Glutamatergic neuron (in vitro differentiated cells): ENCODE results near the gene WDCP. TPM values are rescaled to one million over a fixed set of nuclear protein-coding genes. Genes with fewer than 3 reads are reported as not detected.
"Not testable (repeated sequence)": the region's sequence is repeated elsewhere in the genome, so short reads cannot be mapped to it uniquely, and the experiment has no call there.

Experiments
- DNase-seq: peaks from one replicate; pipeline ENCODE4 v3.0.0; 2022
- H3K27ac Mint-ChIP-seq: one replicate; pipeline ENCODE4 v1.8.0; 2020; ENCODE audit warnings: mild to moderate bottlenecking, mixed read lengths, inconsistent platforms; ENCODE audit not compliant: unreplicated experiment
- H3K27me3 Mint-ChIP-seq: one replicate; pipeline ENCODE4 v1.8.0; 2020; ENCODE audit warnings: mild to moderate bottlenecking, moderate library complexity, mixed read lengths, inconsistent platforms; ENCODE audit not compliant: unreplicated experiment
- H3K36me3 Mint-ChIP-seq: one replicate; pipeline ENCODE4 v1.8.0; 2020; ENCODE audit warnings: mild to moderate bottlenecking, mixed read lengths, inconsistent platforms; ENCODE audit not compliant: unreplicated experiment
- H3K4me1 Mint-ChIP-seq: one replicate; pipeline ENCODE4 v1.8.0; 2020; ENCODE audit warnings: mild to moderate bottlenecking, low read depth, mixed read lengths, inconsistent platforms; ENCODE audit not compliant: unreplicated experiment
- H3K4me3 Mint-ChIP-seq: one replicate; pipeline ENCODE4 v1.8.0; 2020; ENCODE audit warnings: mild to moderate bottlenecking, mixed read lengths, inconsistent platforms; ENCODE audit not compliant: unreplicated experiment
- H3K9me3 Mint-ChIP-seq: one replicate; pipeline ENCODE4 v1.8.0; 2020; ENCODE audit warnings: mild to moderate bottlenecking, moderate library complexity, mixed read lengths, inconsistent platforms; ENCODE audit not compliant: unreplicated experiment
- total RNA-seq: library from RNA; stranded (reverse); fragmentation: NEBNext Ultra II Directional; extraction: Animal tissue kit (Norgen Biotek cat#: 25700); gene quantifications from one replicate; pipeline ENCODE4 v1.2.1, GENCODE V29; 2021; ENCODE audit not compliant: unreplicated experiment
- TF ChIP-seq, protein P1 (sequence below): fragments of 200-600 bp; sonication (generic); IDR thresholded peaks from one replicate; pipeline ENCODE4 v1.5.0; 2021; ENCODE audit not compliant: partially characterized antibody, unreplicated experiment

Gene WDCP
- total RNA-seq, 1 donor from 2014 or later: 22.3 TPM

DNA sequence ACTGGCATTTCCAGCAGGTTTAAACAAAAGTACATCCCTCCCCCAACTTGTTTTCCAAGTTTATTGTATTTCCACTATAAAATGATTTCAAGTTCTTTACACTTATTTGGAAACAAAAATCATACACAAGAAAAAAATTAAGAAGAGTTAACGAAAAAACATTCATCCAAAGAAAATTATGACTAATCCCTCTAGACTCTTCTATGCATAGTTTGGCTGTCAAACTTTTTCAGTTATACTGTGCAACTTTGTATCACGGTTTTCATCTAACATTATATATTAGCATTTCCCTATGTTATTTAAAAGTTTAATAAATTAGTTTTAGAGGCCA lies 627 bp downstream of the WDCP start:
- Mint-ChIP-seq H3K36me3 (no peaks in the 10 kb centered on the region), H3K27me3 (peaks cover 5% of the 10 kb centered on the region), H3K9me3 (peaks cover 9% of the 10 kb centered on the region), H3K4me1 (peaks cover 13% of the 10 kb centered on the region), H3K27ac (no peak overlapping the region), H3K4me3 (peak overlapping the region; percentile 100)
- TF ChIP-seq, protein P1, sequence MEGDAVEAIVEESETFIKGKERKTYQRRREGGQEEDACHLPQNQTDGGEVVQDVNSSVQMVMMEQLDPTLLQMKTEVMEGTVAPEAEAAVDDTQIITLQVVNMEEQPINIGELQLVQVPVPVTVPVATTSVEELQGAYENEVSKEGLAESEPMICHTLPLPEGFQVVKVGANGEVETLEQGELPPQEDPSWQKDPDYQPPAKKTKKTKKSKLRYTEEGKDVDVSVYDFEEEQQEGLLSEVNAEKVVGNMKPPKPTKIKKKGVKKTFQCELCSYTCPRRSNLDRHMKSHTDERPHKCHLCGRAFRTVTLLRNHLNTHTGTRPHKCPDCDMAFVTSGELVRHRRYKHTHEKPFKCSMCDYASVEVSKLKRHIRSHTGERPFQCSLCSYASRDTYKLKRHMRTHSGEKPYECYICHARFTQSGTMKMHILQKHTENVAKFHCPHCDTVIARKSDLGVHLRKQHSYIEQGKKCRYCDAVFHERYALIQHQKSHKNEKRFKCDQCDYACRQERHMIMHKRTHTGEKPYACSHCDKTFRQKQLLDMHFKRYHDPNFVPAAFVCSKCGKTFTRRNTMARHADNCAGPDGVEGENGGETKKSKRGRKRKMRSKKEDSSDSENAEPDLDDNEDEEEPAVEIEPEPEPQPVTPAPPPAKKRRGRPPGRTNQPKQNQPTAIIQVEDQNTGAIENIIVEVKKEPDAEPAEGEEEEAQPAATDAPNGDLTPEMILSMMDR: no peak
- DNase-seq: no peak

DNA sequence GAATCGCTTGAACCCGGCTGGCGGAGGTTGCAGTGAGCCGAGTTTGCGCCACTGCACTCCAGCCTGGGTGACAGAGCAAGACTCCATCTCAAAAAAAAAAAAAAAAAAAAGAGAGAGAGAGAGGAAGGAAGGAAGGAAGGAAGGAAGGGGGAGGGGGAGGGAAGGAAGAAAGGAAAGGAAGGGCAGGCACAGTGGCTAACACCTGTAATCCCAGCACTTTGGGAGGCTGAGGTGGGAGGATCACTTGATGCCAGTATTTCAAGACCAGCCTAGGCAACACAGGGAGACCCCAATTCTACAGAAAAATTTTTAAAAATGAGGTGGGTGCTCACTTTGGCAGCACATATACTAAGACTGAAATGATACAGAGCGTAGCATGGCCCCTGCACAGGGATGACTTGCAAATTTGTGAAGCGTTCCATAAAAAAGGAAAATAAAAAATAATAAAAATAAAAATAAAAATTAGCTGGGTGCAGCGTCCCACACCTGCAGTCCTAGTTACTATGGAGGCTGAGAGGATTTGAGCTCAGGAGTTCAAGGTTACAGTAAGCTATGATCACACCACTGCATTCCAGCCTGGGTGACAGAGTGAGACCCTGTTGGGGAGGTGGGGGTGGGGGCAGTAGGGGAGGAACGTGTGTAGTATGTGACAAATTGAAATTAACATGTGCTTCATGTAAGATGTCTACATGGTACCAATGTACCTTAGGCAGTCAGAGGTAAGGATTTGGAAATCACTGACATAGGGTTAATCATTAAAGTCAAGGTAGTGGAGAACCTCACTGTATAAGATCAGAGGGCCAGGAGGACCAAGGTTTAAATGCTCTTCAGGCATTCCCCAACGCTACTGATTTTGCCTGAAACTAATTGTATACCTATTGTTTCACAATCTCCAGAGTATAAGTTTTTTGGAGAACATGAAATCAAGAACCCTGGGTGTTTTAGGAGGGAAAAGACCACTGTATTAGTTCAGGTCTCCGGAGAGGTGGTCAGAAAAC lies 1.4 kb downstream of the WDCP start:
- TF ChIP-seq, protein P1: no peak
- Mint-ChIP-seq H3K36me3 (no peaks in the 10 kb centered on the region), H3K27me3 (peaks cover 5% of the 10 kb centered on the region), H3K27ac (no peak overlapping the region), H3K4me1 (peaks cover 13% of the 10 kb centered on the region), H3K4me3 (peak overlapping the region; percentile 100), H3K9me3 (peaks cover 9% of the 10 kb centered on the region)
- DNase-seq: no peak

GRCh38 chr2:24043133-24043532 lies 4.1 kb downstream of the WDCP start:
- H3K9me3 Mint-ChIP-seq, H3K36me3 Mint-ChIP-seq, H3K27me3 Mint-ChIP-seq, H3K27ac Mint-ChIP-seq, DNase-seq, H3K4me3 Mint-ChIP-seq: not testable (repeated sequence)
- H3K4me1 Mint-ChIP-seq: peaks cover 13% of the 10 kb centered on the region

GRCh38 chr2:24040511-24040910 lies 6.7 kb downstream of the WDCP start:
- H3K36me3 Mint-ChIP-seq: no peaks in the 10 kb centered on the region
- no peak overlapping the region for H3K4me3 Mint-ChIP-seq
- DNase-seq: no peak
- peaks cover 2% of the 10 kb centered on the region for H3K4me1 Mint-ChIP-seq
- no peaks in the 10 kb centered on the region for H3K27me3 Mint-ChIP-seq
- H3K27ac Mint-ChIP-seq: no peak overlapping the region
- H3K9me3 Mint-ChIP-seq: peaks cover 2% of the 10 kb centered on the region
- TF ChIP-seq, protein P1: no peak

- TF ChIP-seq, protein P1: no peak
- Mint-ChIP-seq H3K27me3 (no peaks in the 10 kb centered on the region), H3K9me3 (no peaks in the 10 kb centered on the region), H3K36me3 (no peaks in the 10 kb centered on the region), H3K4me3 (no peak overlapping the region), H3K4me1 (no peaks in the 10 kb centered on the region), H3K27ac (no peak overlapping the region)
- DNase-seq: no peak
Observed at GRCh38 chr2:24038786-24039499, 8.2 kb downstream of the WDCP start.
